Neuronal stem cell (in vitro differentiated cells): ENCODE results near the gene TMEM129.

Experiments
- DNase-seq: peaks from one replicate; pipeline ENCODE4 v3.0.0-alpha.2; 2013; ENCODE audit warnings: low spot score
- H2AFZ ChIP-seq: one replicate; pipeline ENCODE4 v1.6.1; 2013; ENCODE audit warnings: mild to moderate bottlenecking, low read length, inconsistent platforms
- H2AK5ac ChIP-seq: 2 replicates; pipeline ENCODE4 v1.6.1; 2013; ENCODE audit warnings: low read depth, mild to moderate bottlenecking, inconsistent platforms, low read length, moderate library complexity, mixed read lengths
- H2BK120ac ChIP-seq: 2 replicates; pipeline ENCODE4 v1.6.1; 2013; ENCODE audit warnings: low read depth, mild to moderate bottlenecking, inconsistent platforms, low read length, moderate library complexity, mixed read lengths
- H2BK12ac ChIP-seq: one replicate; pipeline ENCODE4 v1.6.1; 2013; ENCODE audit warnings: low read length, inconsistent platforms
- H2BK15ac ChIP-seq: 2 replicates; pipeline ENCODE4 v1.6.1; 2013; ENCODE audit warnings: mild to moderate bottlenecking, low read length, inconsistent platforms, mixed read lengths
- H2BK5ac ChIP-seq: one replicate; pipeline ENCODE4 v1.6.1; 2013; ENCODE audit warnings: inconsistent platforms, mild to moderate bottlenecking, low read length, moderate library complexity
- H3K14ac ChIP-seq: one replicate; pipeline ENCODE4 v1.6.1; 2013; ENCODE audit warnings: low read length, inconsistent platforms
- H3K18ac ChIP-seq: 2 replicates; pipeline ENCODE4 v1.6.1; 2013; ENCODE audit warnings: low read length, inconsistent platforms
- H3K23ac ChIP-seq: 2 replicates; pipeline ENCODE4 v1.6.1; 2013; ENCODE audit warnings: low read depth, mild to moderate bottlenecking, mixed read lengths, low read length, inconsistent platforms; ENCODE audit not compliant: poor library complexity
- H3K27ac ChIP-seq: replicated peaks from 3 replicates; pipeline ENCODE4 v1.5.1; 2013; ENCODE audit warnings: low read length, inconsistent platforms
- H3K27me3 ChIP-seq, 3 experiments: 2 replicates each; pipeline ENCODE4 v1.6.1; 2013; ENCODE audit warnings: low read length in 3 of 3, mild to moderate bottlenecking in 2 of 3, inconsistent platforms in 1 of 3, low read depth in 1 of 3, mixed read lengths in 1 of 3, moderate library complexity in 1 of 3; ENCODE audit not compliant: control insufficient read depth in 3 of 3, insufficient read depth in 3 of 3
- H3K36me3 ChIP-seq, 2 donors: replicated peaks in 1 of 2; 2 replicates each; pipeline ENCODE4 v1.6.1; 2013; ENCODE audit warnings: low read length in 2 of 2; ENCODE audit not compliant: control insufficient read depth in 2 of 2, insufficient read depth in 2 of 2
- H3K4ac ChIP-seq: 2 replicates; pipeline ENCODE4 v1.6.1; 2013; ENCODE audit warnings: inconsistent platforms, mild to moderate bottlenecking, low read length, moderate library complexity
- H3K4me1 ChIP-seq, 2 donors: 1 replicate in 1 of 2; 2 replicates in 1 of 2; pipeline ENCODE4 v1.6.1; 2013; ENCODE audit warnings: low read length in 2 of 2, low read depth in 1 of 2; ENCODE audit not compliant: control insufficient read depth in 2 of 2, insufficient read depth in 1 of 2
- H3K4me2 ChIP-seq: one replicate; pipeline ENCODE4 v1.6.1; 2013; ENCODE audit warnings: mild to moderate bottlenecking, low read length, inconsistent platforms; ENCODE audit not compliant: insufficient read depth, poor library complexity, severe bottlenecking
- H3K4me3 ChIP-seq, 2 donors: 2 replicates each; pipeline ENCODE4 v1.5.1; 2013; ENCODE audit warnings: low read length in 2 of 2, mild to moderate bottlenecking in 2 of 2, inconsistent platforms in 1 of 2, moderate library complexity in 1 of 2
- H3K79me1 ChIP-seq: one replicate; pipeline ENCODE4 v1.6.1; 2013; ENCODE audit warnings: low read depth, mild to moderate bottlenecking, inconsistent platforms, low read length, moderate library complexity
- H3K9ac ChIP-seq: one replicate; pipeline ENCODE4 v1.6.1; 2013; ENCODE audit warnings: mild to moderate bottlenecking, low read depth, low read length, inconsistent platforms; ENCODE audit not compliant: poor library complexity
- H3K9me3 ChIP-seq, 2 donors: replicated peaks in 1 of 2; 2 replicates each; pipeline versions ENCODE3 to v1.6.1; 2013; ENCODE audit warnings: low read length in 2 of 2, mild to moderate bottlenecking in 2 of 2, inconsistent platforms in 1 of 2, low read depth in 1 of 2, mixed read lengths in 1 of 2, moderate library complexity in 1 of 2; ENCODE audit not compliant: control insufficient read depth in 2 of 2, insufficient read depth in 1 of 2
- H4K8ac ChIP-seq: one replicate; pipeline ENCODE4 v1.6.1; 2013; ENCODE audit warnings: low read depth, mild to moderate bottlenecking, inconsistent platforms, low read length, moderate library complexity
- H4K91ac ChIP-seq: one replicate; pipeline ENCODE4 v1.6.1; 2013; ENCODE audit warnings: low read length, low read depth, mild to moderate bottlenecking, inconsistent platforms; ENCODE audit not compliant: poor library complexity
- WGBS, 2 donors: extraction: QIAGEN DNeasy Blood & Tissue Kit; methylation state at CpG; one replicate each; pipeline ENCODE4 v1.1.7; 2013; ENCODE audit warnings: missing lambda C conversion rate in 2 of 2, mixed read lengths in 1 of 2; ENCODE audit not compliant: insufficient read length in 2 of 2, insufficient replicate concordance in 1 of 2; ENCODE audit errors: extremely low coverage in 2 of 2; 5-methylcytosine and 5-hydroxymethylcytosine counted together

The TMEM129 gene

GRCh38 chr4:1750381-1751154 is 29.4 kb upstream of the TMEM129 start:
- H3K4me3 ChIP-seq = no peak overlapping the region
- DNase-seq = no peak
- H2BK5ac ChIP-seq = peak overlapping the region; percentile 16
- H3K9me3 ChIP-seq = no peaks in the 10 kb centered on the region
- no peak overlapping the region for H3K14ac ChIP-seq
- H3K4ac ChIP-seq = no peak overlapping the region
- no peak overlapping the region for H2BK15ac ChIP-seq
- H3K27ac ChIP-seq = no peak overlapping the region
- no peak overlapping the region for H3K9ac ChIP-seq
- no peak overlapping the region for H4K8ac ChIP-seq
- H3K23ac ChIP-seq = no peak overlapping the region
- H2BK12ac ChIP-seq = no peak overlapping the region
- H3K18ac ChIP-seq = peak overlapping the region; percentile 64
- H3K27me3 ChIP-seq = peaks cover 0 to 9% (median 0%) of the 10 kb centered on the region in 3 experiments
- peaks cover 8 to 9% of the 10 kb centered on the region in 2 donors for H3K4me1 ChIP-seq
- no peaks in the 10 kb centered on the region for H3K79me1 ChIP-seq
- WGBS, 2 donors = no CpG with 5 or more reads among the region's 18 CpGs
- H4K91ac ChIP-seq = no peak overlapping the region
- H3K36me3 ChIP-seq = no peaks in the 10 kb centered on the region
- H2AFZ ChIP-seq = no peak overlapping the region
- no peak overlapping the region for H2BK120ac ChIP-seq
- H3K4me2 ChIP-seq = no peak overlapping the region
- peak overlapping the region; percentile 10 for H2AK5ac ChIP-seq

- Histone ChIP-seq H3K23ac (no peak overlapping the region), H3K9me3 (no peaks in the 10 kb centered on the region), H3K36me3 (peaks cover 2 to 5% of the 10 kb centered on the region in 2 donors), H4K8ac (no peak overlapping the region), H3K4me2 (no peak overlapping the region), H2AFZ (no peak overlapping the region), H3K14ac (no peak overlapping the region), H3K18ac (no peak overlapping the region), H4K91ac (no peak overlapping the region), H3K79me1 (no peaks in the 10 kb centered on the region), H3K27ac (no peak overlapping the region), H3K4ac (no peak overlapping the region), H2BK120ac (no peak overlapping the region), H2BK15ac (no peak overlapping the region), H3K27me3 (peaks cover 0 to 7% (median 0%) of the 10 kb centered on the region in 3 experiments), H3K4me3 (no peak overlapping the region), H2BK5ac (peak overlapping the region; percentile 16), H3K9ac (no peak overlapping the region), H2BK12ac (no peak overlapping the region), H3K4me1 (peaks cover 8 to 9% of the 10 kb centered on the region in 2 donors), H2AK5ac (peak overlapping the region; percentile 91)
- DNase-seq = no peak
- no CpG with 5 or more reads among the region's 14 CpGs for WGBS, 2 donors
Measured at GRCh38 chr4:1749826-1750225, 28.7 kb upstream of the TMEM129 start.

- Histone ChIP-seq H2BK5ac (peak overlapping the region; percentile 16), H4K8ac (no peak overlapping the region), H3K27me3 (peaks cover 0 to 3% (median 0%) of the 10 kb centered on the region in 3 experiments), H3K4ac (no peak overlapping the region), H3K4me2 (no peak overlapping the region), H3K4me1 (peaks cover 8 to 9% of the 10 kb centered on the region in 2 donors), H3K18ac (no peak overlapping the region), H3K4me3 (no peak overlapping the region), H3K9me3 (no peaks in the 10 kb centered on the region), H3K14ac (no peak overlapping the region), H3K79me1 (no peaks in the 10 kb centered on the region), H2AFZ (no peak overlapping the region), H2BK12ac (no peak overlapping the region), H4K91ac (no peak overlapping the region), H3K27ac (no peak overlapping the region), H2BK15ac (no peak overlapping the region), H3K36me3 (peaks cover 6 to 9% of the 10 kb centered on the region in 2 donors), H2BK120ac (no peak overlapping the region), H3K23ac (no peak overlapping the region), H2AK5ac (peak overlapping the region; percentile 91), H3K9ac (no peak overlapping the region)
- WGBS, 2 donors = no CpG with 5 or more reads among the region's 3 CpGs
- DNase-seq = no peak
Measured at GRCh38 chr4:1749370-1749769, 28.2 kb upstream of the TMEM129 start.

GRCh38 chr4:1748465-1748995 is 27.4 kb upstream of the TMEM129 start:
- H3K18ac ChIP-seq = peak overlapping the region; percentile 27
- peak overlapping the region; percentile 98 for H2AK5ac ChIP-seq
- peak overlapping the region; percentile 66 for H3K4me2 ChIP-seq
- H3K23ac ChIP-seq = peak overlapping the region; percentile 55
- peak overlapping the region; percentile 87 for H2AFZ ChIP-seq
- H3K4ac ChIP-seq = peak overlapping the region; percentile 66
- no peaks in the 10 kb centered on the region for H3K9me3 ChIP-seq
- no peak overlapping the region for H3K9ac ChIP-seq
- peaks cover 14 to 18% of the 10 kb centered on the region in 2 donors for H3K36me3 ChIP-seq
- no peak overlapping the region for H4K8ac ChIP-seq
- no peak overlapping the region for H4K91ac ChIP-seq
- H3K27me3 ChIP-seq = peaks cover 0 to 3% (median 0%) of the 10 kb centered on the region in 3 experiments
- peak overlapping the region; percentile 31 for H3K14ac ChIP-seq
- H2BK12ac ChIP-seq = peak overlapping the region; percentile 75
- no peak overlapping the region for H3K27ac ChIP-seq
- peak; percentile 80 for DNase-seq
- peak overlapping the region; percentile 87 for H2BK15ac ChIP-seq
- no peak overlapping the region for H3K4me3 ChIP-seq
- H2BK5ac ChIP-seq = no peak overlapping the region
- no CpG with 5 or more reads among the region's 29 CpGs for WGBS, 2 donors
- peaks cover 4 to 5% of the 10 kb centered on the region in 2 donors for H3K4me1 ChIP-seq
- H2BK120ac ChIP-seq = no peak overlapping the region
- H3K79me1 ChIP-seq = no peaks in the 10 kb centered on the region
